HepG2 (cell line): ENCODE results near the gene TC2N. TPM values are rescaled to one million over a fixed set of nuclear protein-coding genes. Genes with fewer than 3 reads are reported as not detected.

Experiments
- ATAC-seq: fragments of 200-7000 bp; cut with Tn5 transposase; 3 replicates; pipeline ENCODE4 v1.9.1; 2020; ENCODE audit warnings: mild to moderate bottlenecking, moderate library complexity
- BruUV-seq: library from RNA; stranded (reverse); fragments of 400-500 nt; replicated peaks from 2 replicates; lab custom pipeline; 2021; lab: Mats Ljungman, UMichigan
- CTCF ChIA-PET: fragments of 300-600 bp; formaldehyde crosslinking; extraction: SDS; loops from one replicate; lab custom pipeline; 2021; ENCODE audit warnings: low total read pairs, inconsistent platforms, low intra/inter-chr PET ratio; lab: Yijun Ruan, JAX
- POLR2A ChIA-PET: fragments of 350-600 bp; sonication (Branson Sonifier 250); formaldehyde crosslinking; loops from one replicate; lab custom pipeline; 2020; ENCODE audit warnings: antibody characterized with exemption, inconsistent platforms; lab: Yijun Ruan, JAX
- DNase-seq: peaks from one replicate; pipeline ENCODE4 v3.0.0-alpha.2; 2015; ENCODE audit warnings: low spot score
- FAIRE-seq: peaks from 3 replicates; lab custom pipeline; 2011; peaks lifted over from hg19 to GRCh38; lab: Jason Lieb, UNC
- H2AFZ ChIP-seq: one replicate; pipeline ENCODE4 v1.6.1; 2011; ENCODE audit warnings: low read length, inconsistent platforms
- H3K27ac ChIP-seq: fragments of 300-600 bp; 3 replicates; pipeline ENCODE4 v1.8.0; 2011; ENCODE audit warnings: mixed run types, mild to moderate bottlenecking, mixed read lengths, low read length, inconsistent platforms; ENCODE audit not compliant: insufficient read depth; ENCODE audit errors: extremely low read length
- H3K27me3 ChIP-seq, 2 experiments: fragments of 200-600 bp in 1 of 2; 2 replicates in 1 of 2; 3 replicates in 1 of 2; pipeline versions ENCODE4 v1.6.0 to v1.8.0; 2011; ENCODE audit warnings: low read length in 2 of 2, mild to moderate bottlenecking in 2 of 2, moderate library complexity in 2 of 2, inconsistent platforms in 1 of 2; ENCODE audit not compliant: insufficient read depth in 2 of 2, control insufficient read depth in 1 of 2
- H3K36me3 ChIP-seq, 2 experiments: fragments of 200-600 bp in 1 of 2; replicated peaks in 1 of 2; 2 replicates in 1 of 2; 3 replicates in 1 of 2; pipeline versions ENCODE4 v1.5.1 to v1.8.0; 2011; ENCODE audit warnings: low read length in 2 of 2, inconsistent platforms in 1 of 2; ENCODE audit not compliant: insufficient read depth in 2 of 2, control insufficient read depth in 1 of 2
- H3K4me1 ChIP-seq: 2 replicates; pipeline ENCODE4 v1.5.1; 2012; ENCODE audit warnings: low read length, inconsistent platforms; ENCODE audit not compliant: insufficient read depth
- H3K4me2 ChIP-seq: 2 replicates; pipeline ENCODE4 v1.6.0; 2011; ENCODE audit warnings: low read depth, low read length, inconsistent platforms
- H3K4me3 ChIP-seq, 3 experiments: fragments of 200-600 bp in 1 of 3; sonication (generic), shearing (Covaris generic) in 1 of 3; replicated peaks in 1 of 3; 2 replicates each; pipeline ENCODE4 v1.5.1; 2011 to 2016; ENCODE audit warnings: low read length in 3 of 3, inconsistent platforms in 2 of 3, low read depth in 2 of 3, mild to moderate bottlenecking in 2 of 3, control low read depth in 1 of 3, mixed read lengths in 1 of 3; ENCODE audit not compliant: insufficient read depth in 1 of 3
- H3K79me2 ChIP-seq: one replicate; pipeline ENCODE4 v1.6.1; 2011; ENCODE audit warnings: low read length, inconsistent platforms; ENCODE audit not compliant: insufficient read depth
- H3K9ac ChIP-seq: 2 replicates; pipeline ENCODE4 v1.6.0; 2011; ENCODE audit warnings: mild to moderate bottlenecking, low read depth, low read length, inconsistent platforms; ENCODE audit not compliant: insufficient read depth
- H3K9me3 ChIP-seq: 2 replicates; pipeline ENCODE4 v1.5.1; 2012; ENCODE audit warnings: mild to moderate bottlenecking, low read length
- H4K20me1 ChIP-seq: 2 replicates; pipeline ENCODE4 v1.6.0; 2011; ENCODE audit warnings: inconsistent platforms, mild to moderate bottlenecking, low read length, moderate library complexity; ENCODE audit not compliant: insufficient read depth
- KAT7 ChIP-seq: IDR thresholded peaks from 2 replicates; pipeline ENCODE4 v1.6.1; 2018; ENCODE audit warnings: borderline replicate concordance, missing compliant biosample characterization
- MAFK ChIP-seq, 2 experiments: IDR thresholded peaks in 1 of 2; conservative IDR thresholded peaks in 1 of 2; 2 replicates each; pipeline ENCODE4 v1.6.1; 2011; ENCODE audit warnings: improper control_type of control experiment in 2 of 2, low read length in 2 of 2
- MLLT10 ChIP-seq: sonication (generic); formaldehyde crosslinking; IDR thresholded peaks from 2 replicates; pipeline ENCODE4 v1.4.0; 2020; ENCODE audit warnings: missing genetic modification reagents
- NBN ChIP-seq: fragments of 450-650 bp; conservative IDR thresholded peaks from 2 replicates; pipeline ENCODE4 v1.6.1; 2017
- NPAS2 ChIP-seq: sonication (generic); formaldehyde crosslinking; IDR thresholded peaks from 2 replicates; pipeline ENCODE4 v1.8.0; 2022; ENCODE audit warnings: mild to moderate bottlenecking, missing genetic modification reagents, borderline replicate concordance
- PHF5A ChIP-seq: IDR thresholded peaks from one replicate; pipeline ENCODE4 v1.6.1; 2018; ENCODE audit warnings: low read depth, missing genetic modification reagents; ENCODE audit not compliant: unreplicated experiment
- SP5 ChIP-seq: IDR thresholded peaks from 2 replicates; pipeline ENCODE4 v1.6.1; 2016; ENCODE audit warnings: low read depth, borderline replicate concordance
- THYN1 ChIP-seq: sonication (generic); formaldehyde crosslinking; IDR thresholded peaks from 2 replicates; pipeline ENCODE4 v1.8.1; 2023; ENCODE audit warnings: low read depth, mild to moderate bottlenecking, moderate library complexity, missing genetic modification reagents, borderline replicate concordance
- TOE1 ChIP-seq: sonication (generic); formaldehyde crosslinking; IDR thresholded peaks from 2 replicates; pipeline ENCODE4 v1.4.0; 2020; ENCODE audit warnings: mild to moderate bottlenecking, missing genetic modification reagents
- ZBTB42 ChIP-seq: sonication (generic); formaldehyde crosslinking; IDR thresholded peaks from 2 replicates; pipeline ENCODE4 v1.5.0; 2020; ENCODE audit warnings: mild to moderate bottlenecking, missing genetic modification reagents
- ZNF17 ChIP-seq: sonication (generic); formaldehyde crosslinking; IDR thresholded peaks from 2 replicates; pipeline ENCODE4 v1.5.0; 2020; ENCODE audit warnings: mild to moderate bottlenecking, missing genetic modification reagents
- ZNF678 ChIP-seq: sonication (generic); formaldehyde crosslinking; IDR thresholded peaks from 2 replicates; pipeline ENCODE4 v1.4.0; 2020; ENCODE audit warnings: mild to moderate bottlenecking, missing genetic modification reagents
- ZNF841 ChIP-seq: sonication (generic); formaldehyde crosslinking; IDR thresholded peaks from 2 replicates; pipeline ENCODE4 v1.8.1; 2023; ENCODE audit warnings: missing genetic modification reagents, borderline replicate concordance
- ZSCAN30 ChIP-seq: sonication (generic); formaldehyde crosslinking; IDR thresholded peaks from 2 replicates; pipeline ENCODE4 v1.5.0; 2020; ENCODE audit warnings: mild to moderate bottlenecking, missing genetic modification reagents
- in situ Hi-C: cut with HindIII; loops from 2 replicates; pipeline ENCODE4 v1.10.0; 2017; ENCODE audit warnings: low pct_unique_long_range_greater_than_20kb; ENCODE audit not compliant: extremely low pct_ligation_motif_present
- intact Hi-C: fragments of 100-400 bp; cut with micrococcal nuclease; formaldehyde crosslinking; loops from one replicate; pipeline ENCODE4 v1.10.0; 2022; ENCODE audit not compliant: unreplicated experiment
- polyA plus RNA-seq, 8 experiments: library from polyadenylated mRNA; depleted of rRNA in 3 of 8; stranded (reverse) in 7 of 8; unstranded in 1 of 8; fragments of >200 nt; fragmentation: Illumina TruSeq in 4 of 8; extraction: Trizol in 4 of 8; gene quantifications; 2 replicates each; pipeline versions ENCODE4 v1.2.1 to v1.2.3, GENCODE V29; 2011 to 2016; ENCODE audit warnings: low read depth in 4 of 8, missing spikeins in 1 of 8, mixed read lengths in 1 of 8; ENCODE audit not compliant: insufficient read depth in 1 of 8
- total RNA-seq, 5 experiments: library from RNA; depleted of rRNA; stranded (reverse); fragments of >200 nt; fragmentation: Illumina TruSeq; extraction: Trizol; gene quantifications; 2 replicates each; pipeline ENCODE4 v1.2.3, GENCODE V29; 2016; ENCODE audit warnings: low read depth in 1 of 5
- TF ChIP-seq, protein P1 (sequence below): sonication (generic); formaldehyde crosslinking; IDR thresholded peaks from 2 replicates; pipeline ENCODE4 v1.4.0; 2020; ENCODE audit warnings: missing genetic modification reagents
- TF ChIP-seq, protein P2 (sequence below): sonication (generic); formaldehyde crosslinking; conservative IDR thresholded peaks from 2 replicates; pipeline ENCODE4 v1.4.0; 2020; ENCODE audit warnings: missing genetic modification reagents
- TF ChIP-seq, protein P3 (sequence below): IDR thresholded peaks from 2 replicates; pipeline ENCODE4 v1.6.1; 2016; ENCODE audit warnings: low read depth, control low read depth
- TF ChIP-seq, protein P4 (sequence below): sonication (generic); formaldehyde crosslinking; IDR thresholded peaks from 2 replicates; pipeline ENCODE4 v1.8.1; 2023; ENCODE audit warnings: missing genetic modification reagents, inconsistent platforms, borderline replicate concordance

TC2N gene
- total and polyA plus RNA-seq, 2 of the 13 experiments (the other 11 are each of a cell fraction or from before 2014, with no cell fraction given) = 0.03 TPM; not detected in 1

DNA sequence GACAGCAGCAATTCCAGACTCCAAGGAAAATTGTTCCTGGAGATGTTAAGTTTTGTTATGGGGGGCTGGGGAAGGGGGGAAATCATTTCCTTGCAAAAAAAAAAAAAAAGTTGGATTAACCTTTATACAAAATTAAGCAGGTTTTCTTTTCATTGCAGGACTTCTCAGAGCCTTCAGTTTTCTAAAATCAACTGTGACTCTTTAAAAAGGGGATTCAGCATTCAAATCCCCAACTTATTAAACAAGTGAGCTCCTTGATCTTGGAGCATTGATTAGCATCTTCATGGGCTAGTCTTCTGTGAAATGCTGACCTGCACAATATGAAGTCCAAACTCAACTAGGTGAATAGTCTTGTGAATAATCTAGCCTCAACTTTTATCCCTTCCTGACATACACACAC lies 7.1 kb downstream of the TC2N start:
- H4K20me1 ChIP-seq = no peaks in the 10 kb centered on the region
- FAIRE-seq = no peak
- H3K9ac ChIP-seq = no peak overlapping the region
- in situ Hi-C loops (no loop called here), intact Hi-C loops (no loop called here)
- DNase-seq = no peak
- no peak overlapping the region for H2AFZ ChIP-seq
- H3K4me3 ChIP-seq = no peak overlapping the region
- no TSS peak for BruUV-seq
- TF ChIP-seq ZNF841 (CRISPR knock-in tag) (no peak), KAT7 (no peak), SP5 (CRISPR knock-in tag) (no peak), ZNF17 (no peak), PHF5A (no peak), ZBTB42 (CRISPR knock-in tag) (no peak), ZNF678 (CRISPR knock-in tag) (no peak), THYN1 (CRISPR knock-in tag) (no peak), MAFK (conservative IDR thresholded peaks at IDR 0.05 in 1 of 2, IDR thresholded peaks at IDR 0.05 in 1 of 2; ENCODE audit: low read length in 2 of 2) (no peak), NPAS2 (no peak), ZSCAN30 (no peak), TOE1 (no peak), MLLT10 (no peak), NBN (no peak)
- TF ChIP-seq, protein P1, sequence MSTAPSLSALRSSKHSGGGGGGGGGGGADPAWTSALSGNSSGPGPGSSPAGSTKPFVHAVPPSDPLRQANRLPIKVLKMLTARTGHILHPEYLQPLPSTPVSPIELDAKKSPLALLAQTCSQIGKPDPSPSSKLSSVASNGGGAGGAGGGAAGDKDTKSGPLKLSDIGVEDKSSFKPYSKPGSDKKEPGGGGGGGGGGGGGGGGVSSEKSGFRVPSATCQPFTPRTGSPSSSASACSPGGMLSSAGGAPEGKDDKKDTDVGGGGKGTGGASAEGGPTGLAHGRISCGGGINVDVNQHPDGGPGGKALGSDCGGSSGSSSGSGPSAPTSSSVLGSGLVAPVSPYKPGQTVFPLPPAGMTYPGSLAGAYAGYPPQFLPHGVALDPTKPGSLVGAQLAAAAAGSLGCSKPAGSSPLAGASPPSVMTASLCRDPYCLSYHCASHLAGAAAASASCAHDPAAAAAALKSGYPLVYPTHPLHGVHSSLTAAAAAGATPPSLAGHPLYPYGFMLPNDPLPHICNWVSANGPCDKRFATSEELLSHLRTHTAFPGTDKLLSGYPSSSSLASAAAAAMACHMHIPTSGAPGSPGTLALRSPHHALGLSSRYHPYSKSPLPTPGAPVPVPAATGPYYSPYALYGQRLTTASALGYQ (CRISPR knock-in tag) = no peak
- TF ChIP-seq, protein P2, sequence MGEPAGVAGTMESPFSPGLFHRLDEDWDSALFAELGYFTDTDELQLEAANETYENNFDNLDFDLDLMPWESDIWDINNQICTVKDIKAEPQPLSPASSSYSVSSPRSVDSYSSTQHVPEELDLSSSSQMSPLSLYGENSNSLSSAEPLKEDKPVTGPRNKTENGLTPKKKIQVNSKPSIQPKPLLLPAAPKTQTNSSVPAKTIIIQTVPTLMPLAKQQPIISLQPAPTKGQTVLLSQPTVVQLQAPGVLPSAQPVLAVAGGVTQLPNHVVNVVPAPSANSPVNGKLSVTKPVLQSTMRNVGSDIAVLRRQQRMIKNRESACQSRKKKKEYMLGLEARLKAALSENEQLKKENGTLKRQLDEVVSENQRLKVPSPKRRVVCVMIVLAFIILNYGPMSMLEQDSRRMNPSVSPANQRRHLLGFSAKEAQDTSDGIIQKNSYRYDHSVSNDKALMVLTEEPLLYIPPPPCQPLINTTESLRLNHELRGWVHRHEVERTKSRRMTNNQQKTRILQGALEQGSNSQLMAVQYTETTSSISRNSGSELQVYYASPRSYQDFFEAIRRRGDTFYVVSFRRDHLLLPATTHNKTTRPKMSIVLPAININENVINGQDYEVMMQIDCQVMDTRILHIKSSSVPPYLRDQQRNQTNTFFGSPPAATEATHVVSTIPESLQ (CRISPR knock-in tag) = no peak
- TF ChIP-seq, protein P3, sequence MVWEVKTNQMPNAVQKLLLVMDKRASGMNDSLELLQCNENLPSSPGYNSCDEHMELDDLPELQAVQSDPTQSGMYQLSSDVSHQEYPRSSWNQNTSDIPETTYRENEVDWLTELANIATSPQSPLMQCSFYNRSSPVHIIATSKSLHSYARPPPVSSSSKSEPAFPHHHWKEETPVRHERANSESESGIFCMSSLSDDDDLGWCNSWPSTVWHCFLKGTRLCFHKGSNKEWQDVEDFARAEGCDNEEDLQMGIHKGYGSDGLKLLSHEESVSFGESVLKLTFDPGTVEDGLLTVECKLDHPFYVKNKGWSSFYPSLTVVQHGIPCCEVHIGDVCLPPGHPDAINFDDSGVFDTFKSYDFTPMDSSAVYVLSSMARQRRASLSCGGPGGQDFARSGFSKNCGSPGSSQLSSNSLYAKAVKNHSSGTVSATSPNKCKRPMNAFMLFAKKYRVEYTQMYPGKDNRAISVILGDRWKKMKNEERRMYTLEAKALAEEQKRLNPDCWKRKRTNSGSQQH (CRISPR knock-in tag) = no peak
- TF ChIP-seq, protein P4, sequence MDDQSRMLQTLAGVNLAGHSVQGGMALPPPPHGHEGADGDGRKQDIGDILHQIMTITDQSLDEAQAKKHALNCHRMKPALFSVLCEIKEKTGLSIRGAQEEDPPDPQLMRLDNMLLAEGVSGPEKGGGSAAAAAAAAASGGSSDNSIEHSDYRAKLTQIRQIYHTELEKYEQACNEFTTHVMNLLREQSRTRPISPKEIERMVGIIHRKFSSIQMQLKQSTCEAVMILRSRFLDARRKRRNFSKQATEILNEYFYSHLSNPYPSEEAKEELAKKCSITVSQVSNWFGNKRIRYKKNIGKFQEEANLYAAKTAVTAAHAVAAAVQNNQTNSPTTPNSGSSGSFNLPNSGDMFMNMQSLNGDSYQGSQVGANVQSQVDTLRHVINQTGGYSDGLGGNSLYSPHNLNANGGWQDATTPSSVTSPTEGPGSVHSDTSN (CRISPR knock-in tag) = no peak
- no peak overlapping the region for H3K4me2 ChIP-seq
- no peaks in the 10 kb centered on the region for H3K9me3 ChIP-seq
- H3K27ac ChIP-seq = no peak overlapping the region
- no peak for ATAC-seq
- H3K36me3 ChIP-seq = no peaks in the 10 kb centered on the region
- peaks cover 2 to 9% of the 10 kb centered on the region in 2 experiments; a peak in 3 of 5 replicates for H3K27me3 ChIP-seq
- ChIA-PET POLR2A (no interaction called here), CTCF (no interaction called here)
- H3K4me1 ChIP-seq = no peaks in the 10 kb centered on the region
- no peaks in the 10 kb centered on the region for H3K79me2 ChIP-seq
